SKM-1 (cell line): Measurements from ENCODE around the gene AFF1.
"Not testable (repeated sequence)": the region's sequence is repeated elsewhere in the genome, so short reads cannot be mapped to it uniquely, and the experiment has no call there.

ENCODE experiments used
- DNase-seq: peaks from one replicate; lab custom pipeline; 2025; ENCODE audit not compliant: unreplicated experiment; lab: John Stamatoyannopoulos, UW

The AFF1 gene

GRCh38 chr4:87077914-87078585, 143.2 kb downstream of the AFF1 start:
- DNase-seq = no peak

GRCh38 chr4:87078987-87079486, 144.2 kb downstream of the AFF1 start:
- DNase-seq = no peak

- DNase-seq = no peak
Measured at GRCh38 chr4:87079967-87080366, 145.2 kb downstream of the AFF1 start.

- DNase-seq = no peak
Measured at GRCh38 chr4:87080462-87080861, 145.7 kb downstream of the AFF1 start.

GRCh38 chr4:87081826-87082225, 147.0 kb downstream of the AFF1 start:
- DNase-seq = no peak

- DNase-seq = not testable (repeated sequence)
Measured at GRCh38 chr4:87085732-87086131, 150.9 kb downstream of the AFF1 start.

GRCh38 chr4:87086143-87086805, 151.5 kb downstream of the AFF1 start:
- DNase-seq = no peak

- no peak for DNase-seq
Measured at GRCh38 chr4:87087015-87087414, 152.2 kb downstream of the AFF1 start.

- DNase-seq = no peak
Measured at GRCh38 chr4:87087420-87087819, 152.6 kb downstream of the AFF1 start.

GRCh38 chr4:87088186-87088585, 153.4 kb downstream of the AFF1 start:
- DNase-seq = no peak

GRCh38 chr4:87089368-87089767, 154.6 kb downstream of the AFF1 start:
- no peak for DNase-seq

GRCh38 chr4:87090305-87090704, 155.5 kb downstream of the AFF1 start:
- DNase-seq = no peak

- DNase-seq = no peak
Measured at GRCh38 chr4:87092389-87093141, 157.8 kb downstream of the AFF1 start.

GRCh38 chr4:87093443-87094123, 158.8 kb downstream of the AFF1 start:
- DNase-seq = peak; percentile 17

GRCh38 chr4:87097075-87097474, 162.3 kb downstream of the AFF1 start:
- no peak for DNase-seq

GRCh38 chr4:87100168-87100567, 165.4 kb downstream of the AFF1 start:
- DNase-seq = no peak

GRCh38 chr4:87101543-87102199, 166.9 kb downstream of the AFF1 start:
- DNase-seq = no peak

- DNase-seq = no peak
Measured at GRCh38 chr4:87103086-87103485, 168.3 kb downstream of the AFF1 start.

- no peak for DNase-seq
Measured at GRCh38 chr4:87103691-87104187, 168.9 kb downstream of the AFF1 start.

GRCh38 chr4:87105101-87105845, 170.5 kb downstream of the AFF1 start:
- no peak for DNase-seq
